Uterus (tissue), 2 donors: ENCODE measurements around the gene FES.

Source experiments
- POLR2A ChIP-seq, 2 donors: fragments of 450-650 bp; IDR thresholded peaks; one replicate each; pipeline ENCODE4 v1.6.1; 2016; ENCODE audit warnings: antibody characterized with exemption in 2 of 2, mild to moderate bottlenecking in 1 of 2, moderate library complexity in 1 of 2
- TF ChIP-seq, protein P1 (sequence below), 4 experiments: fragments of 200-600 bp in 2 of 4; fragments of 450-650 bp in 2 of 4; sonication (generic) in 2 of 4; IDR thresholded peaks; one replicate each; pipeline ENCODE4 v1.5.1; 2016 to 2019; ENCODE audit warnings: antibody characterized with exemption in 4 of 4, mild to moderate bottlenecking in 2 of 4, moderate library complexity in 1 of 4

DNA sequence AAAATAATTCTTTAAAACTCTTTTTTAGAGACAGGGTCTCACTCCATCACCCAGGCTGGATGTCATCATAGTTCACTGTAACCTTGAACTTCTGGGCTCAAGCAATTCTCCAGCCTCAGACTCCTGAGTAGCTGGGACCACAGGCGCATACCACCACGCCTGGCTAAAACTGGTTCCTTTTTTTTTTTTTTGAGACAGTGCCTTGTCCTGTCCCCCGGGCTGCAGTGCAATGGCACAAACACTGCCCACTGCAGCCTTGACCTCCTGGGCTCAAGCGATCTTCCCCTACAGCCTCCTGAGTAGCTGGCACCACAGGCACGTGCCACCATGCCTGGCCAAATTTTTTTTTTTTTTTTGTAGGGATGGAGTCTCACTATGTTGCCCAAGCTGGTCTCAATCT is 39.6 kb upstream of the FES start:
- TF ChIP-seq, protein P1, sequence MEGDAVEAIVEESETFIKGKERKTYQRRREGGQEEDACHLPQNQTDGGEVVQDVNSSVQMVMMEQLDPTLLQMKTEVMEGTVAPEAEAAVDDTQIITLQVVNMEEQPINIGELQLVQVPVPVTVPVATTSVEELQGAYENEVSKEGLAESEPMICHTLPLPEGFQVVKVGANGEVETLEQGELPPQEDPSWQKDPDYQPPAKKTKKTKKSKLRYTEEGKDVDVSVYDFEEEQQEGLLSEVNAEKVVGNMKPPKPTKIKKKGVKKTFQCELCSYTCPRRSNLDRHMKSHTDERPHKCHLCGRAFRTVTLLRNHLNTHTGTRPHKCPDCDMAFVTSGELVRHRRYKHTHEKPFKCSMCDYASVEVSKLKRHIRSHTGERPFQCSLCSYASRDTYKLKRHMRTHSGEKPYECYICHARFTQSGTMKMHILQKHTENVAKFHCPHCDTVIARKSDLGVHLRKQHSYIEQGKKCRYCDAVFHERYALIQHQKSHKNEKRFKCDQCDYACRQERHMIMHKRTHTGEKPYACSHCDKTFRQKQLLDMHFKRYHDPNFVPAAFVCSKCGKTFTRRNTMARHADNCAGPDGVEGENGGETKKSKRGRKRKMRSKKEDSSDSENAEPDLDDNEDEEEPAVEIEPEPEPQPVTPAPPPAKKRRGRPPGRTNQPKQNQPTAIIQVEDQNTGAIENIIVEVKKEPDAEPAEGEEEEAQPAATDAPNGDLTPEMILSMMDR (IDR thresholded peaks at IDR 0.05) = no peak
- TF ChIP-seq POLR2A (IDR thresholded peaks at IDR 0.05) = no peak
